Astrocyte (in vitro differentiated cells and primary cell): ENCODE data around the gene VCX2. TPM values are rescaled to one million over a fixed set of nuclear protein-coding genes. Genes with fewer than 3 reads are reported as not detected.
"Not testable (repeated sequence)": the region's sequence is repeated elsewhere in the genome, so short reads cannot be mapped to it uniquely, and the experiment has no call there.

Source experiments
- DNase-seq: peaks from one replicate; pipeline ENCODE4 v3.0.0-alpha.2; 2010; ENCODE audit warnings: low read depth
- FAIRE-seq: peaks from 2 replicates; lab custom pipeline; 2011; peaks lifted over from hg19 to GRCh38; lab: Jason Lieb, UNC
- H2AFZ ChIP-seq: 2 replicates; pipeline ENCODE4 v1.6.0; 2012; ENCODE audit warnings: low read depth, low read length, inconsistent platforms
- H3K27ac ChIP-seq: 2 replicates; pipeline ENCODE4 v1.5.1; 2011; ENCODE audit warnings: low read depth, low read length, inconsistent platforms
- H3K27me3 ChIP-seq: 2 replicates; pipeline ENCODE4 v1.6.0; 2011; ENCODE audit warnings: low read length, inconsistent platforms; ENCODE audit not compliant: insufficient read depth
- H3K36me3 ChIP-seq: 2 replicates; pipeline ENCODE4 v1.5.1; 2011; ENCODE audit warnings: low read length, inconsistent platforms; ENCODE audit not compliant: insufficient read depth
- H3K4me1 ChIP-seq: 2 replicates; pipeline ENCODE4 v1.5.1; 2011; ENCODE audit warnings: low read length, inconsistent platforms; ENCODE audit not compliant: insufficient read depth
- H3K4me2 ChIP-seq: 2 replicates; pipeline ENCODE4 v1.6.0; 2012; ENCODE audit warnings: low read length, inconsistent platforms
- H3K4me3 ChIP-seq: 2 replicates; pipeline ENCODE4 v1.5.1; 2011; ENCODE audit warnings: low read depth, mild to moderate bottlenecking, low read length, inconsistent platforms; ENCODE audit not compliant: insufficient read depth
- H3K79me2 ChIP-seq: 2 replicates; pipeline ENCODE4 v1.6.0; 2012; ENCODE audit warnings: mild to moderate bottlenecking, low read length, inconsistent platforms; ENCODE audit not compliant: insufficient read depth
- H3K9ac ChIP-seq: 2 replicates; pipeline ENCODE4 v1.6.0; 2012; ENCODE audit warnings: mild to moderate bottlenecking, low read length, inconsistent platforms
- H3K9me3 ChIP-seq: 2 replicates; pipeline ENCODE4 v1.5.1; 2012; ENCODE audit warnings: low read depth, mild to moderate bottlenecking, low read length, inconsistent platforms; ENCODE audit not compliant: insufficient read depth
- H4K20me1 ChIP-seq: 2 replicates; pipeline ENCODE4 v1.6.0; 2012; ENCODE audit warnings: low read length, inconsistent platforms; ENCODE audit not compliant: insufficient read depth
- H3K27ac Mint-ChIP-seq: one replicate; pipeline ENCODE4 v1.8.0; 2021; ENCODE audit warnings: mild to moderate bottlenecking, mixed read lengths; ENCODE audit not compliant: unreplicated experiment
- H3K27me3 Mint-ChIP-seq: one replicate; pipeline ENCODE4 v1.8.0; 2021; ENCODE audit warnings: low read depth, mixed read lengths; ENCODE audit not compliant: unreplicated experiment
- H3K36me3 Mint-ChIP-seq: one replicate; pipeline ENCODE4 v1.8.0; 2021; ENCODE audit warnings: low read depth, mixed read lengths; ENCODE audit not compliant: unreplicated experiment
- H3K4me1 Mint-ChIP-seq: one replicate; pipeline ENCODE4 v1.8.0; 2021; ENCODE audit warnings: low read depth, mixed read lengths; ENCODE audit not compliant: unreplicated experiment
- H3K4me3 Mint-ChIP-seq: one replicate; pipeline ENCODE4 v1.8.0; 2021; ENCODE audit warnings: mild to moderate bottlenecking, moderate library complexity, mixed read lengths; ENCODE audit not compliant: unreplicated experiment
- H3K9me3 Mint-ChIP-seq: one replicate; pipeline ENCODE4 v1.8.0; 2021; ENCODE audit warnings: mild to moderate bottlenecking, mixed read lengths; ENCODE audit not compliant: unreplicated experiment
- CTCF ChIP-seq: IDR thresholded peaks from 2 replicates; pipeline ENCODE4 v1.5.1; 2011; ENCODE audit warnings: low read depth, mild to moderate bottlenecking, inconsistent platforms, low read length, moderate library complexity; ENCODE audit not compliant: insufficient read depth
- EZH2 ChIP-seq: IDR thresholded peaks from 2 replicates; pipeline ENCODE4 v1.6.1; 2012; ENCODE audit warnings: mild to moderate bottlenecking, low read length, inconsistent platforms; ENCODE audit not compliant: insufficient read depth
- total RNA-seq: library from RNA; stranded (reverse); gene quantifications from 2 replicates; pipeline ENCODE4 v1.2.1, GENCODE V29; 2021

VCX2 gene
- total RNA-seq, 1 donor from 2014 or later: not detected

GRCh38 chrX:8189096-8189830, 18.2 kb upstream of the VCX2 start:
- peak; percentile 49 for FAIRE-seq

GRCh38 chrX:8183346-8183745, 12.3 kb upstream of the VCX2 start:
- no peaks in the 10 kb centered on the region for H3K79me2 ChIP-seq
- H3K9me3 ChIP-seq: no peaks in the 10 kb centered on the region
- H2AFZ ChIP-seq: no peak overlapping the region
- H3K27ac ChIP-seq: no peak overlapping the region
- H3K4me1 ChIP-seq: no peaks in the 10 kb centered on the region
- Mint-ChIP-seq H3K27me3 (peaks cover 1% of the 10 kb centered on the region), H3K4me3 (no peak overlapping the region), H3K36me3 (no peaks in the 10 kb centered on the region), H3K4me1 (peaks cover 9% of the 10 kb centered on the region), H3K27ac (no peak overlapping the region), H3K9me3 (no peaks in the 10 kb centered on the region)
- H3K36me3 ChIP-seq: no peaks in the 10 kb centered on the region
- H3K27me3 ChIP-seq: no peaks in the 10 kb centered on the region
- H3K4me3 ChIP-seq: no peak overlapping the region
- TF ChIP-seq EZH2 (no peak), CTCF (no peak)
- FAIRE-seq: peak; percentile 67
- H3K4me2 ChIP-seq: no peak overlapping the region
- H4K20me1 ChIP-seq: no peaks in the 10 kb centered on the region
- no peak overlapping the region for H3K9ac ChIP-seq
- peak; percentile 59 for DNase-seq

More at GRCh38 chrX:8189096-8189830, 18.2 kb upstream of the VCX2 start:
- Histone ChIP-seq H3K27ac (no peak overlapping the region), H3K27me3 (no peaks in the 10 kb centered on the region), H3K9me3 (no peaks in the 10 kb centered on the region), H3K4me2 (no peak overlapping the region), H3K4me3 (no peak overlapping the region), H3K79me2 (no peaks in the 10 kb centered on the region), H4K20me1 (no peaks in the 10 kb centered on the region), H3K36me3 (no peaks in the 10 kb centered on the region), H3K9ac (no peak overlapping the region), H2AFZ (no peak overlapping the region), H3K4me1 (no peaks in the 10 kb centered on the region)
- Mint-ChIP-seq H3K4me3 (no peak overlapping the region), H3K4me1 (peaks cover 7% of the 10 kb centered on the region), H3K27ac (no peak overlapping the region), H3K27me3 (peaks cover 1% of the 10 kb centered on the region), H3K9me3 (no peaks in the 10 kb centered on the region), H3K36me3 (no peaks in the 10 kb centered on the region)
- DNase-seq: no peak
- TF ChIP-seq CTCF (no peak), EZH2 (no peak)

- Histone ChIP-seq H3K27me3 (no peaks in the 10 kb centered on the region), H4K20me1 (no peaks in the 10 kb centered on the region), H3K9me3 (no peaks in the 10 kb centered on the region), H3K4me3 (no peak overlapping the region), H3K27ac (no peak overlapping the region), H3K4me2 (no peak overlapping the region), H2AFZ (no peak overlapping the region), H3K9ac (no peak overlapping the region), H3K79me2 (no peaks in the 10 kb centered on the region), H3K4me1 (no peaks in the 10 kb centered on the region), H3K36me3 (no peaks in the 10 kb centered on the region)
- Mint-ChIP-seq H3K9me3 (no peaks in the 10 kb centered on the region), H3K36me3 (no peaks in the 10 kb centered on the region), H3K4me1 (peaks cover 5% of the 10 kb centered on the region), H3K27ac (no peak overlapping the region), H3K27me3 (peaks cover 1% of the 10 kb centered on the region), H3K4me3 (no peak overlapping the region)
- TF ChIP-seq EZH2 (no peak), CTCF (peak; percentile 7)
- FAIRE-seq: no peak
- DNase-seq: no peak
Observed at GRCh38 chrX:8179656-8180055, 8.6 kb upstream of the VCX2 start.

- H3K9me3 ChIP-seq, H3K9me3 Mint-ChIP-seq: not testable (repeated sequence)
Observed at GRCh38 chrX:8154011-8154410, 17.1 kb downstream of the VCX2 start.

More at GRCh38 chrX:8154011-8154410, 17.1 kb downstream of the VCX2 start:
- not testable (repeated sequence) for H3K27me3 Mint-ChIP-seq, H3K36me3 ChIP-seq, H3K4me2 ChIP-seq, H3K27me3 ChIP-seq, H3K27ac ChIP-seq, H3K4me1 ChIP-seq, FAIRE-seq, H4K20me1 ChIP-seq, H3K27ac Mint-ChIP-seq, H3K79me2 ChIP-seq, DNase-seq, H3K4me1 Mint-ChIP-seq, H3K4me3 ChIP-seq, H3K4me3 Mint-ChIP-seq, H2AFZ ChIP-seq, H3K9ac ChIP-seq, H3K36me3 Mint-ChIP-seq
